HG03064 (cell line): Measurements from ENCODE around the gene BCAR3.
"Not testable (repeated sequence)": the region's sequence is repeated elsewhere in the genome, so short reads cannot be mapped to it uniquely, and the experiment has no call there.

Experiments
- ATAC-seq: cut with Tn5 transposase; IDR thresholded peaks from one replicate; pipeline ENCODE4 v1.9.1; 2021; ENCODE audit warnings: low read depth; ENCODE audit not compliant: unreplicated experiment

BCAR3 gene

GRCh38 chr1:93556291-93556690, 125.3 kb downstream of the BCAR3 start:
- ATAC-seq = no peak

GRCh38 chr1:93554883-93555872, 126.5 kb downstream of the BCAR3 start:
- ATAC-seq = no peak

- not testable (repeated sequence) for ATAC-seq
Observed at GRCh38 chr1:93553886-93554490, 127.6 kb downstream of the BCAR3 start.

GRCh38 chr1:93552741-93553455, 128.7 kb downstream of the BCAR3 start:
- no peak for ATAC-seq

DNA sequence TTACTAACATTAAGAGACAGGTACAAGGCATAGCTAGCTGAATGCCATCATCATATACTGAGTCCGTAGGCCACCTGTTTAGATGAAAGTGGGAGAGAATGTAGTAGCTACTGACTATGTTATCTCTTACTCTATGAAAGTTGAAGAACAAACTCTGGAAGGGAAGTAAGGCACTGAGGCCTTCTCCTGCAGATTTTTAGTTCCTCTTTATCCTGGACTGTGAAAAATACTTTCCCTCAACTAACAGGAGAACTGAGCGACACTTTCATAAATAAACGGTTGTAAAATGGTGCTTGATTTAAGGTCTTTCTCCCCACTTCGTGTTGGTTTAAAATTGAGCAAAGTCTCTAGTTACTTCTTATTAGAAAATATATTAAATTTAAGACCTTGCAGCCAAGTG, 131.8 kb downstream of the BCAR3 start:
- ATAC-seq = no peak

GRCh38 chr1:93549131-93549530, 132.5 kb downstream of the BCAR3 start:
- no peak for ATAC-seq

DNA sequence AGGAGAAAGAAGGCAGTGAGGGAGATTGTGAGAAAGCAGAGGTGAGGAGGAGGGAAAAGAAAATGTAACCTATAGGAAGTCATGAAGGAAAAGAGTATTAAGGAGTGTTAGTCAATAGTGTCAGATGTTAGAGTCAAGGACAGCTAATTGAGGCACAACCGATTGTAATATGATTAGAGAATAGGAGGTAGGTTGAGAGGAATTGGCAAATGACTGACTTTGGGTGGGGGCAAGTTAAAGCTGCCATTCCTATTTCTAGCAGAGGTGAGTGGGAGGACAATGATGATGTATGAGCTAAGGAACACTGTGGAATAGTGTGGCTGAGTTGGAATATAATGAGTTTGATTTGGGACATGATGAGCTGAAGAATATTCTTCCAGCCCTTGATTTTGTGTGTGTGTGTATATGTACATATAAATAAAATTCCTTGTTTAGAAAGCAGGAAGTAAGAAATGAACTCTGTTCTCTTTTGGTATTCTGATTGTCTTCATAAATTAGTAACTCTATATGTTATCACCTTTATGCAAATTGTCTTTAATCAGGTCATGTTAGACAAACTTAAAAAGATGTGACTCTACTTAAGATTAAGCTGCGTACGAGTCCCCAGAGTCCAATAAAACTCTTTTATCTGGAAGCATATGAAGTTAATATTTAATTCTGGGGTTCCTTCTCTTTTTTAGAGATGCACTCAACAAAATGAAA, 135.3 kb downstream of the BCAR3 start:
- ATAC-seq = no peak

DNA sequence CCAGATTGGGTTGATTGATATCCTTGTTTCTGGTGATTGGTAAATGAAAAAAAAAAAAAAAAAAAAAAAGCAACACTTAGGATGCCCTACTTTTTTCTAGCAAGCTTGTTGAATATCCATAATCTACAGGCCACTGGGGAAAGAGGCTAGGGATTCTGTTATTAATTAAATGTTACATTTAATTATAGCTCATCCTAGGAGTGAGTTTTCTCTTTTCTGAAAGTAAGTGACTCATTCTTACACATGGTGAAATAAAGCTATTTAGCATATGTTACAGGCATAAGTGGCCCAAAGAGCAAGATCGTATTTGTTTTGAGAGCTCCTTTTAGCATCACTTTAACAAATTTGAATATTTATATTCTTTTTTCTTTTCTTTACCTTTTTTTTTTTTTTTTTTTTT, 139.2 kb downstream of the BCAR3 start:
- no peak for ATAC-seq

GRCh38 chr1:93541045-93541444, 140.6 kb downstream of the BCAR3 start:
- ATAC-seq = no peak

DNA sequence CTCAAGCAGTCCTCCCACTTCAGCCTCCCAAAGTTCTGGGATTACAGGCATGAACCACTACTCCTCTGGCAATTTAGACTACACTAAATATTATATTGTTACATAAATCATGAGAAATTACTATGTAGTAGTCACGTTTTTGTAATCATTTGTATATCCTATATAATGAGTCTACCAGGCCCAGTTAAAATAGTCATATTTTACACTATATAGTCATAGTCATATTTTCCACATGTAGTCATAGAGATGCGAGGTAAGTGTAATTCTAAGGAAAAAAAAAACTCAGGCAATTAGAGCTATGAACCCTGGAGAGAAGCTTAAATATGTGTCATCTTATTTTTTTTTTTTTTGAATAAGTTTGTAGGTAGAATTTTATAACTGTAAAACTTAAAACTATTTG, 143.7 kb downstream of the BCAR3 start:
- ATAC-seq = no peak

DNA sequence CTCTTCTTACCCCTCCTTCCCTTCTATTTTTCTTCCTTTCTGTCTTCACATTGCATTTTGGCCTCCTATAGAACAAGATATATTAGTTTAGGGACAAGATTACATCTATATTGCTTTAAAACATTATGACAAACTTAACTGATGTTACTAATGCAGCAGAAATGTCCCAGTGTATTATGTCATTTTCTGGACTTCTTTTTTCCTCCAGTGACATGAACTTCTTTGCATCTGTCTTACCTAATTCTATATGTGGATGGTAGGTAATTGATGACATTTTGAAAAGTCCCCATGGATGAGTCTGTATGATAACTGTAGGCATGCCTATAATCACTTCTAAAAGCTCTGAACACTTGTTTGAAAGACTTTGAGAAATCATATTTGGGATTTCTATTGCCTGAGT, 144.2 kb downstream of the BCAR3 start:
- no peak for ATAC-seq

- ATAC-seq = no peak
Observed at GRCh38 chr1:93533677-93534076, 148.0 kb downstream of the BCAR3 start.

GRCh38 chr1:93532780-93533378, 148.8 kb downstream of the BCAR3 start:
- ATAC-seq = no peak

- ATAC-seq = no peak
Observed at GRCh38 chr1:93531193-93531592, 150.4 kb downstream of the BCAR3 start.

DNA sequence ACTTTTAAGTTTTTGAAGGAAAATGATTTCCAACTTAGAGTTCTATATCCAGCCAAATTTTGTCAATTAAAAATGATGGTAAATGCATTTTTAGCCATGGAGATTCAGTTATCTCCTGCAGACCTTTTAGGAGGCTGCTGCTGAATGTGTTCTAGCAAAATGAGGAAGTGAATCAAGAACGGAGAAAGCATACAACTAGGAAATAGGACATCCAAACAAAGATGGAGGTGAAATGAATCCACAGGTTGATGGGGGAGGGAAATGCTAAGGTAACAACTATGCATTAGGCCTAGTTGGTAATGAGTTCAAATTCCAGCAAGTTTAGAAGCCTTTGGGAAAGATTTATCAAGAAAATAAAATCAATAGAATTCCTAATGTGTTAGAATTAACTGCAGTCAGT, 153.2 kb downstream of the BCAR3 start:
- ATAC-seq = no peak

DNA sequence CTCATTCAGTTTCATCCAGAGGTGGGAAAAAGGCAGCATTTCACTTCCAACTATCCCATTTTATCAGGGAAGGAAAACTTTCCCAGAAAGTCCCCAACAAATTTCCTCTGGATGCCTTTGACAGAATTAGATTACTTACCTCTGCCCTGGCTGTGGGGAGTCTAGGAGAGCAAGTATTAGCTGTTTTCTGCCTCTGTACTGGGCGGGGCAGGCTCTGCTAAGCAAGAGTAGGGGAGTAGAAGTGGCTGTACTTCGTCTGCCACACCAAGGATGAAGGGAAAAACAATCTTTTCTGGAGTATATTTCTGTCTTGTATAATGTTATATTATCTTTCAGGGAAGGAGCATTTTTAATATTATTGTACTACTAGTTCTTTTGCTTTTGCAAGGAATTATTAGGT, 155.2 kb downstream of the BCAR3 start:
- ATAC-seq = no peak

DNA sequence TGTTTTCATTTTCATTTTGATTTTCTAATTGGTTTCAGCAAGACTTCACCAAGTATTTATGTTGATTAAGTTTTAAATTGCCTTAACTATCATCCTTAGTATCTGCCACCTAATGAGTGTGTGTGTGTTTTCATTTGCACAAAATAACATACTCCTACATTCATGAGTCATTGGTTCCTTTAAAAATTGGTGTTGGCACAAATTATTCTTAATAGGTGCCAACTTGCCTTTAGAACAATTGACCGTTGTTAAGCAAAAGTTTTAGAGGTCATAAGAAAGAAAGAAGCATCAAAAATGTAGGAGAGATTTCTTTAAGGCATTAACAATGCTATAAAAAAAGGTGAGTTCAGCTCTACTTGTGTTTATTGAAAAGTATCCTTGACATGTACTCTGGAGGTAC, 156.2 kb downstream of the BCAR3 start:
- ATAC-seq = no peak

GRCh38 chr1:93522721-93523120, 158.9 kb downstream of the BCAR3 start:
- ATAC-seq = no peak

DNA sequence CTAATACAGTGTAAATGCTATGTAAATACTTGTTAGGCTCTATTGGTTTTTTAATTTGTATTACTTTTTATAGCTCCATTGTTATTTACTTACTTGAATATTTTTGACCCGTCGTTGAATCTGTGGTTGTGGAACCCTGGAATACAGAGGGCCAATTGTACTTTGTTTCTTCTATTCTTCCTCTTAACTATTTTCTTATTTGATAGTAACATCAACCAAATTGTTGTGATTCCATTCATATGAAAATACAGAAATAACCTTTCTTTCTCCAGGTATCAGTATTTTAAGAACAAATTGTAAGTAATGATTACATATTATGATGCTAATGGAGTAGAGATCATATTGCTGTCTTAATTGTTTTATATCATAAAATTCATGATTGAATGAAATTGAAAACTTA, 160.0 kb downstream of the BCAR3 start:
- no peak for ATAC-seq

DNA sequence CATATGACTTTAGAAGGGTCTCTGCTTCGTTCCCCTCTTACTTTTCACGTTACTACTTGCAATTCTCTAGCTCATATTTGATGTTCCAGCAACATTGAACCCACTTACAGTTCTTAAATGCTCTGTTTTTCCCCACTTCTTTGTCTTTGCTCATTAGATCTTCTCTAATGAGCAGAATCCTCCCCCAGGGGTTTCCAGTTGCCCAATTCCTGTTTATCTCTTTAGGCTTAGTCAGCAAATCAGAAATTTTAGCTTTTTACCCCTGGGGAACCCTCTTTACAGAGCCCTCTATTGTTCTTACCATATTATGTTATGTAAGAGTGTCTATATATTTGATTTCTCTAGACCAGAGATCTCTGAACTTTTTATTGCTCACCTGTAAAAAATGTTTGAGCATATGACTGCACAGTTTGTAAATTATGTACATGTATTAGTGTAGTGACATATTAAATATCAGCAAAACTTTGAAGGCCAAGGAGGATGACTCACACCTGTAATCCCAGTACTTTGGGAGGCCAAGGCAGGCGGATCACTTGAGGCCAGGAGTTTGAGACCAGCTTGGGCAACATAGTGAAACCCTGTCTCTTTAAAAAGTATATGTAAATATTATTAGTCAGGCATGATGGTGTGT, 162.3 kb downstream of the BCAR3 start:
- ATAC-seq = no peak
